Measurements from ENCODE around the gene VPS13D. TPM values are rescaled to one million over a fixed set of nuclear protein-coding genes. Genes with fewer than 3 reads are reported as not detected.

The VPS13D gene
- total and polyA plus RNA-seq, 11 donors: 32.1 to 301 (median 90.7) TPM

DNA sequence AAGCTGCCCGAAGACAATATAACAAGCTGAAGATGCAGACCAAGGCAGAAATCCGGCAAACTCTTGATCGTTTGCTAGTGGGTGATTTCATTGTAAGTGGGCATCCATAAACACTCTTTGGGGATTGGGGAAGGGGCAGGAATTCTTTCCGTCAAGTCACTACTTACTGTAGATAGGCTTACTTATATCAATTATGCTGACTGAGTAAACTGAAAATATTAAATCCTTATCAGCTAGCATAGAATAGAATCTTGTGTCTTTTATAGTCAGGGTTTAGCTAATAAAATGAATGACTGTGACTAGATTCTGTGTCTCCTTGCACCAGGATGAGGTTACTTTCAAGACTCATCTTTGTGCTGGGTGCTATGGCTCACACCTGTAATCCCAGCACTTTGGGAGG lies 41.2 kb downstream of the VPS13D start:
- Histone ChIP-seq H3K4me1 (peaks cover 0 to 7% (median 0%) of the 10 kb centered on the region in 12 donors), H3K4me3 (no peak overlapping the region), H3K36me3 (peaks cover 0 to 100% (median 99%) of the 10 kb centered on the region in 9 donors), H3K27ac (no peak overlapping the region), H3K27me3 (no peaks in the 10 kb centered on the region), H3K9me3 (no peaks in the 10 kb centered on the region)
- no peak for DNase-seq
- WGBS, 4 donors: 94 to 97% (median 95%) methylated on average over 4 of the region's 4 CpGs
- ATAC-seq: no peak
- TF ChIP-seq CTCF (IDR thresholded peaks at IDR 0.05): no peak
- intact Hi-C loops (cut with DNase I): loop anchor here in 2 of 10 donors (5.0 to 10.0 kb wide), 2 partner anchors 384 to 386 kb away; no protein-coding TSS in a partner anchor

- no peak for ATAC-seq
- intact Hi-C loops (cut with DNase I): loop anchor here in 2 of 10 donors (5.0 to 10.0 kb wide), 2 partner anchors 382 to 385 kb away; no protein-coding TSS in a partner anchor
- no peaks in the 10 kb centered on the region for H3K27me3 ChIP-seq
- TF ChIP-seq POLR2A (IDR thresholded peaks at IDR 0.05): no peak
- no peak for TF ChIP-seq CTCF (IDR thresholded peaks at IDR 0.05)
- peaks cover 0 to 100% (median 99%) of the 10 kb centered on the region in 9 donors for H3K36me3 ChIP-seq
- H3K27ac ChIP-seq: no peak overlapping the region
- DNase-seq: no peak
- no peak overlapping the region for H3K4me3 ChIP-seq
- H3K4me1 ChIP-seq: peaks cover 0 to 7% (median 0%) of the 10 kb centered on the region in 12 donors
- H3K9me3 ChIP-seq: no peaks in the 10 kb centered on the region
- 93 to 96% (median 94%) methylated on average over 6 of the region's 6 CpGs for WGBS, 4 donors
Measured at GRCh38 chr1:12272770-12273169, 42.9 kb downstream of the VPS13D start.

GRCh38 chr1:12275370-12275769 lies 45.5 kb downstream of the VPS13D start:
- no peaks in the 10 kb centered on the region for H3K9me3 ChIP-seq
- intact Hi-C loops (cut with DNase I): loop anchor here in 6 of 10 donors (5.0 to 10.0 kb wide), 2 partner anchors 379 to 382 kb away; no protein-coding TSS in a partner anchor
- 58 to 76% (median 62%) methylated on average over 4 of the region's 4 CpGs for WGBS, 4 donors
- peak; percentile 32 to 71 (median 58) for TF ChIP-seq CTCF (IDR thresholded peaks at IDR 0.05)
- TF ChIP-seq POLR2A (IDR thresholded peaks at IDR 0.05): no peak
- no peak overlapping the region for H3K27ac ChIP-seq
- peak in 1 of 5 donors; percentile 42 for DNase-seq
- no peak overlapping the region for H3K4me3 ChIP-seq
- ATAC-seq: peak in 1 of 4 donors; percentile 32
- peaks cover 0 to 100% (median 99%) of the 10 kb centered on the region in 9 donors for H3K36me3 ChIP-seq
- peaks cover 0 to 15% (median 0%) of the 10 kb centered on the region in 12 donors for H3K4me1 ChIP-seq
- no peaks in the 10 kb centered on the region for H3K27me3 ChIP-seq

GRCh38 chr1:12276225-12276624 lies 46.4 kb downstream of the VPS13D start:
- DNase-seq (peak in 1 of 5 donors; percentile 36), ATAC-seq (peak in 1 of 4 donors; percentile 50)
- H3K4me1 ChIP-seq: peaks cover 0 to 15% (median 0%) of the 10 kb centered on the region in 12 donors
- H3K36me3 ChIP-seq: peaks cover 0 to 100% (median 97%) of the 10 kb centered on the region in 9 donors
- no peaks in the 10 kb centered on the region for H3K27me3 ChIP-seq
- no peak overlapping the region for H3K4me3 ChIP-seq
- H3K9me3 ChIP-seq: no peaks in the 10 kb centered on the region
- no peak overlapping the region for H3K27ac ChIP-seq
- WGBS, 4 donors: 62 to 73% (median 68%) methylated on average over 7 of the region's 7 CpGs
- intact Hi-C loops (cut with DNase I): loop anchor here in 6 of 10 donors (5.0 to 10.0 kb wide), 2 partner anchors 379 to 381 kb away; no protein-coding TSS in a partner anchor
- TF ChIP-seq CTCF (IDR thresholded peaks at IDR 0.05) (peak; percentile 15 to 52 (median 33)), POLR2A (IDR thresholded peaks at IDR 0.05) (no peak)
